ENCODE data around the gene TAS2R14.

The TAS2R14 gene

GRCh38 chr12:10939163-10939562 lies at the start of gene TAS2R14:
Gene TAS2R14, minus strand, starts transcription at chr12:10939263. Its CDS starts 56 bp downstream, at chr12:10939207.
- DNase-seq = no peak

GRCh38 chr12:10986812-10987211 lies 47.7 kb upstream of the TAS2R14 start, which contains the start of gene TAS2R50:
Gene TAS2R50, minus strand, starts transcription at chr12:10986912. Its CDS starts 52 bp downstream, at chr12:10986860.
- no peak for DNase-seq

GRCh38 chr12:10982244-10982643 lies 43.2 kb upstream of the TAS2R14 start:
- DNase-seq = no peak

- no peak for DNase-seq
These were observed 35.9 kb upstream of the TAS2R14 start for GRCh38 chr12:10974965-10975364.

- DNase-seq = no peak
These were observed 29.8 kb upstream of the TAS2R14 start for GRCh38 chr12:10968765-10969456.

- DNase-seq = no peak
These were observed 28.3 kb upstream of the TAS2R14 start for GRCh38 chr12:10967409-10967808.

- DNase-seq = no peak
These were observed 27.3 kb upstream of the TAS2R14 start for GRCh38 chr12:10966314-10966713.

GRCh38 chr12:10965476-10965875 lies 26.4 kb upstream of the TAS2R14 start:
- no peak for DNase-seq

- no peak for DNase-seq
These were observed 21.1 kb upstream of the TAS2R14 start for GRCh38 chr12:10960211-10960610.

- no peak for DNase-seq
These were observed 20.7 kb upstream of the TAS2R14 start for GRCh38 chr12:10959804-10960203.

GRCh38 chr12:10957741-10958140 lies 18.7 kb upstream of the TAS2R14 start:
- DNase-seq = no peak

- DNase-seq = no peak
These were observed 17.0 kb upstream of the TAS2R14 start for GRCh38 chr12:10956085-10956484.

GRCh38 chr12:10952645-10953044 lies 13.6 kb upstream of the TAS2R14 start:
- no peak for DNase-seq

GRCh38 chr12:10943167-10943566 lies 4.1 kb upstream of the TAS2R14 start:
- no peak for DNase-seq

GRCh38 chr12:10941916-10942607 lies 3.0 kb upstream of the TAS2R14 start:
- peak; percentile 1 for DNase-seq

GRCh38 chr12:10941369-10941768 lies 2.3 kb upstream of the TAS2R14 start:
- DNase-seq = no peak

GRCh38 chr12:10940389-10940788 lies 1.3 kb upstream of the TAS2R14 start:
- no peak for DNase-seq

- DNase-seq = no peak
These were observed 2.6 kb downstream of the TAS2R14 start for GRCh38 chr12:10936506-10936905.

GRCh38 chr12:10928746-10929286 lies 10.2 kb downstream of the TAS2R14 start, which contains the start of gene PRH2:
Gene PRH2, plus strand, starts transcription at chr12:10929236. Its CDS starts 38 bp downstream, at chr12:10929274.
- no peak for DNase-seq

GRCh38 chr12:10926269-10926668 lies 12.8 kb downstream of the TAS2R14 start:
- no peak for DNase-seq

- DNase-seq = no peak
These were observed 19.3 kb downstream of the TAS2R14 start for GRCh38 chr12:10919809-10920208.

GRCh38 chr12:10910380-10910779 lies 28.7 kb downstream of the TAS2R14 start:
- DNase-seq = no peak

- no peak for DNase-seq
These were observed 29.6 kb downstream of the TAS2R14 start, which contains the start of gene TAS2R13 for GRCh38 chr12:10909462-10909861. Gene TAS2R13, minus strand, starts transcription at chr12:10909562. Its CDS starts 264 bp downstream, at chr12:10909298.

GRCh38 chr12:10904686-10905085 lies 34.4 kb downstream of the TAS2R14 start:
- no peak for DNase-seq

All from NCI-H510A (cell line).